SKM-1 treated with dmso at 0.1 percent for 144 hours (cell line): ENCODE measurements around the gene ZNF516.

Experiments
- DNase-seq: peaks from one replicate; lab custom pipeline; 2025; ENCODE audit not compliant: unreplicated experiment; lab: John Stamatoyannopoulos, UW

Gene ZNF516

DNA sequence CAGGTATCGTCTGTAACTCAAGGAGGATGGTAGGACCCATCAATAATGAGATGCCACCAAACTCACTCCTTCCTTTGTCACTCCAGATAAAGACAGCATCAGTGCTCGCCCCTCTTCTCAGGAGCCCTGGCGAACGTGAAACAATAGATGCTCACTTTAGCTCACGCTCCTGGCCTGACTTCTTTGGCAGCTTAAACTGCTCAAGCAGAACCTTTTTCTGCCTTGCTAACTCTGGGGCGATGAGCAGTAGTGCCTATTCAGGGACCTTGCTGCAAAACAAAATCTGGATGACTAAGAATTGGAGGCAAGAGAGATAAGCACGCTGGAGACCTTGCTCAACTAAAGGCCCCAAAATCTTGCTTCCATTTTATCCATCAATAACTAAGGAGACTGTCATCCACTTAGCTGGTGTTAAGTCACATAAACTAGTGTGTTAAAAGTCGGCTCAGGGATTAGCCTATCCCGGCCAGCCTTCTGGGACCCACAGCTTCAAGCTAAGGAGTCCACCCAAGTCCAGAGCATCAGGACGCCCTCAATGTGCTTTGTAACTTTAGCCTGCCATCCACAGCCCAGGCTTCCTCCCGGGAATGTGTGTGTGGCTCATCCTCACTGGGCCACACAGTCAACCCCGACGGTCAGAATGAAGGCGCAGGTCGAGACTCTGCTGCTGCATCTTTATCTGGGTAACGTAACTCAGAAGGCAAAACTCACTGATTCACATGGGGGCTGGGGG, 38.9 kb downstream of the ZNF516 start:
- DNase-seq, result no peak

DNA sequence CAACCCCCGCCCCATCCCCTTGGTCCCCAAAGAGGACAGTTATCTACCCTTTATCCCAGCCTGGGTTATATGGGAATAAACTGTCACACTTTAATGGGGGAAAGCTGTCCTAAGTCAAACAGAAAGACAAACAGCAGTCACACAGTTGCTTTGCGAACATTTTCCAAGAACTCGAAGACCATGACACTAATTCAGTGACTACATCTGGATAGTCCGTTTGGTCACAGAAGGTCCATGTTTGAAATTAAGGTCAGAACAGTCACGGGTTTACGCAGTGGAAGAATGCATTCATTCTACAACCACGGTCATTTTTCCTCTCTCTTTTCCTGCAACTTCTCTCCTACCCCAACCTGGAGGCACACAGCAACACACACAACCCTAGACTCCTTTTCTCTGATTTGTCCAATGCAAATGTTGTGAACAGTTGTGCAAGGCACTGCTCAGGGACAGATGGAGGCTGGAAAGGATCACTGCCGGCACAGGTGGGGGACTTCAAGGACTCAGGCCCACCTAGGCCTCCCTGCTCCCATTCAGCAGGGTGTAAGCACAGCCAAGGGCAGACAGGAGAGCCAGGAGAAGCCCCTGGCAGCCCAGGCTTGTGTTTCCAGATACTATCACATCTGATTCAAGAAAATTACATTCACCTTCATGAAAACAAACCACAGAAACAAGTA, 39.9 kb downstream of the ZNF516 start:
- DNase-seq, result no peak

DNA sequence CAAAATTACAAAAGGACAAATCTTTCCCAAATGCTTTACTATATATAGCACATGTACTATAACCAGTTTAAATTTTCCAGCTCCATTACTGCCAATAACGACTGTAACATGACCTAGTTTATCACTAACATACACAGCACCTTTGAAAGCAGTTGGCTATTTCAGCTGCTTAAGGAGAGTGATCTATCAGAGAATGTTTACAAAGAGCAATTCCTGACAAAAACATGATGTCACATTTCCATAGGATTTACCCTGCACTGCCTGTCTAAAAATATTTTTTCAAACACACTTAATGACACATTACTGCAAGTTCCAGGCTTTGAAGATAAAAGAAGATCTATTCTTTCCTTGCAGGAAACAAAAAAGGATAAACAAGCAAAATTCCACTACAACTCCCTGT, 40.6 kb downstream of the ZNF516 start:
- no peak for DNase-seq

DNA sequence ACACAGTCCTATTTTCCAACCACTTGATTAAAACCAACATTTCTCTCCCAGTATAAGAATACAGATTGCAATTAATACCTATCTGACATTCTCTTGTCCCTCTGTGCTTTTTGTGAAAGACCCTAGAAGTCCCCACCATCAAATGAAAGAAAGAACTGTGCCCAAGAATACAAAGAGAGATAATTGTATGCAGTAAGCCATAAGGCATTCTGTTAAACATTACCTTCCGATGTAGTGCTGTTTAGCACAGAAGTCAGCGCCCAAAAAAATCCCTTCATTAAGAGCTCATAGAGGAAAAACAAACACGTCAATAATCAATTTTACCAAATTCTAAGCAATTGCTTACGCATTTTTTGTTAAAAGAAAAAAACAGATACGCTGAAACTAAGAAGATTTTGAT, 41.1 kb downstream of the ZNF516 start:
- no peak for DNase-seq

DNA sequence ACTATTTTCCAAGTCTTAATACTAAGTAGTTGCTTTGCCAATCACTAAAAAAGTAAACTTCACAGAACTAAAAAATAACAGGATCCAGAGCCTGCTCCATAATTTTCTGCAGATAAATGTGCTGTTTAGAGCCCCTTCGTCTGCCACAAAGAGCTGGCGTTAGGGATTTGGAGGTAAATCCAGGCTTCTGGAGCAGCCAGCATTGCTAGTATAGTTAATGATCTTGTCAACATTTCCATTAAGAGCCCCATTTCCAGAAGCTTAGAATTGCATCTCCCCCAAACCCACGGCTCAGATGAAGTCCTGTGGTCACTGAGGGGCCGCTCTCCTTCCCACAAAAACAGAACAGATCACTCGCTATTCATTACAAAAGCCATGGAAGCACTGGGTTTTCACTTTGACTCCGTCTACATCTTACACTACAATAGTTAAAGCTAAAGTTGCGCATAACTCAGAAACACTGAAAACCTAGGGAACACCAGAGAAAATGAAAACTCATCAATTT, 41.9 kb downstream of the ZNF516 start:
- DNase-seq, result no peak

DNA sequence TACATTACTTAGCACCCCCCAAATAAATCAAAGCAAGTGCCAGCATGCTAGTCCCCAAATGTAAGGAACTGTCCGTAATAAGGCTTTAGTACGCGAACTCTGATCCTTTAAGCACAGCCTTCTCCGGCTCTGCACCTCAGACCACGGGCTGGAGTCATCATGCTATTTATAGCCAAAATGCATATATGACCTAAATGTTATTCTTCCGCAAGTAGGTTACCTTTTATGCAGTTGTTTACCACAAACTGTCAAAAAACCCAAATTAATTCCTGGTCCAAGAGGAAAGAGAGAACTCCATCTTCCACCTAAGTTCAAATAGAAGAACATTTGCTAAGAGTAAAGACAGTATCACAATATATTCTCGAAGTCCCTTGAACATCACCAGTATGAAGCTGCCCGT, 42.7 kb downstream of the ZNF516 start:
- DNase-seq, result no peak

DNA sequence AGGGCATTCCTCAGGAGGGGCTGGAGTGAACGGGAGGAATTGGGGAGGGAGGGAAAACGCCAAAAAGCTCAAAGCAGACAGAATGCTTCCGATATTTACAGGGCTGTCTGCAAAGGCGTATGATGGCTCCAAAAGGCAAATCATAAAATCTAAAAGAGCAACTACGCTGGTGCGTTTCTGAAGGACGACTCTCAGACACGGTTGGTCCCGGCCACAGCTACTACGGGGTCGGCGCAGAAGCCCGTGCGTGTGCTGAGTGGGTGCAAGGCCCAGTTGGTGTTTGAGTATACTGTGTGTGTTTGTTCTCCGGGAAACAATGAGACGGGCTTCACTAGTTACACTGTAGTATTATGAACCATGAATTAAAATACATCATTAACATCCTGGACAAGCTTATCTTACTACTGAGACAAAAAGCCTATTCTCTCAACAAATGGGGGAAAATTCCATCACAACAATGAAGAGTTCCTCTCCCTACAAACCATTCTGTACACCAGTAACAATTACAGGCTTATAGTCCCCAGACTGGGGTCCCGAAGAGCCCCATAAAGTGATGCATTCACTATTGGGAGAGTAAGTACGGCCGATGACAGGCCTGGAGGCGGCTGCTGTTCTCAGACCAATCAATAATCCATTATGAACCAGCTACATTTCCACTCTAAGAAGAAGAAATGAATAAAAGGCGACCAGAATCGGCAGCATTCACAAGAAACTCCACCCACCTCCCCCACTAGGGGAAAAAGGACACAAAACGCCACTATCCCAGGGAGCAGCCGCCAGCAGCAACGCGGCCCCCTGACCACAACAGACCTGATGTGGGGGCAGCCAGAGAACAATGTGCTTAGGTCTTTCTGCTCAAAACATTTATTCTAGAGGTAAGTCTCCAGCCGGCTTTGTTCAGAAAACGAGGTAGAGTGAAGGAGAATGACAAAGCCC, 43.4 kb downstream of the ZNF516 start:
- no peak for DNase-seq

DNA sequence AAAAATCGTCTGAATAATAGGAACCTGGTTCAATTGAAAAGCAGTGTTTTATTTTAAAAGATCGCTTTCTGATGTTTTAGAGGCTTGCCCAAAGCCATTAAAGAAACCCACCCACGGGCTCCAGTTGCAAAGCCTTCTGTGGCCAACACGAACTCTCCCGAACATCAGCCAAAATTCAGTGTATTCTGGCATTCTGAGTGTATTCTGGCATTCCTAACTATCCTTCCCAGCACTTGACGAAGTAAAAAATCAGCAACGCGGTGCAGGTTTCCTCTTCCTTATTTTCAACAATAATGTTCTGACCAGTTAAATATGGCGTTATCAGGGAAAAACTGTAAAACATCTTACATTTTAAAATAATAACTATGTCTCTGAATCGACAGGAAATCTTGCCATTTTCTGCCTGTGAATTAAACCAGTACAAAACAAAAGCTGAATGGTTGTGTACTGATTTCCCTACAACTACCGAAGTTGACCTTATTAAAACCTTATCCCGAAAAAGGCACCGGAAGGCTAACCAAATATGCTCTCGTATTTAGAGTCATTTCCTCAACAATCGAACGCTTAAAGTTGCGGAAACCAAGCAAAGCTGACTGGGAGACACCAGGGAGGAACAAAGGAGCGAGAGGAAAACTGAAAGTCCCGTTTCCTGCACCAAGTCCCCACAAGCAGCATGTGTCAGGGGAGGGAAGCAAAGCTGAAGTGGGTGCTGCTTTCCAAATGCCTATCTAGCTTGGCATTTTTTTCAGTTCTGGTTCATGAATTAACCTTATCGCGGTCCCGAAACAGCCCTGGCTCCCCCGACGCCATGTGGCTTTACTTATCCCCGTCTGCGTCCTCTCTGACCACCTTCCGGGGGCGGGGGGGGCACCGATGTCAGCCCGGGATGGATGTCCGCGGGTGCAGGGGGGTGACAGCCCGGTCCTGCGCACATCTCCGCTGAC, 44.3 kb downstream of the ZNF516 start:
- DNase-seq, result no peak

DNA sequence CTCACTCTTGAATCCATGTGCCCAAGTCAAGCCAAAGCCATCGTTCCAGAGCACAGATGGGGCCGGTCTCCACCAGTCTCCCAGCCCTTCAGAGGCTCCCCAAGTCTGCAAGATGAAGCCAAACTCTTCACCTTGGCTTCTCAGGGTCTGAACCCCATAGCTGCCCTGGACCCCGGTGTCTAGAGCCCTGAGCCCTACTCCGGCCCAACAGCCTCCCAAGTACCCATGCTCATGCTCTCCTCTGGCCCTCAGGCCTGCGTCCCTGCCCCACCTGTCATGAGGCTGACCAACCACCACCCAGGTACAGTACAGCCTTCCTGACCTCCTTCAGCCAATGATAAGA, 46.0 kb downstream of the ZNF516 start:
- no peak for DNase-seq

DNA sequence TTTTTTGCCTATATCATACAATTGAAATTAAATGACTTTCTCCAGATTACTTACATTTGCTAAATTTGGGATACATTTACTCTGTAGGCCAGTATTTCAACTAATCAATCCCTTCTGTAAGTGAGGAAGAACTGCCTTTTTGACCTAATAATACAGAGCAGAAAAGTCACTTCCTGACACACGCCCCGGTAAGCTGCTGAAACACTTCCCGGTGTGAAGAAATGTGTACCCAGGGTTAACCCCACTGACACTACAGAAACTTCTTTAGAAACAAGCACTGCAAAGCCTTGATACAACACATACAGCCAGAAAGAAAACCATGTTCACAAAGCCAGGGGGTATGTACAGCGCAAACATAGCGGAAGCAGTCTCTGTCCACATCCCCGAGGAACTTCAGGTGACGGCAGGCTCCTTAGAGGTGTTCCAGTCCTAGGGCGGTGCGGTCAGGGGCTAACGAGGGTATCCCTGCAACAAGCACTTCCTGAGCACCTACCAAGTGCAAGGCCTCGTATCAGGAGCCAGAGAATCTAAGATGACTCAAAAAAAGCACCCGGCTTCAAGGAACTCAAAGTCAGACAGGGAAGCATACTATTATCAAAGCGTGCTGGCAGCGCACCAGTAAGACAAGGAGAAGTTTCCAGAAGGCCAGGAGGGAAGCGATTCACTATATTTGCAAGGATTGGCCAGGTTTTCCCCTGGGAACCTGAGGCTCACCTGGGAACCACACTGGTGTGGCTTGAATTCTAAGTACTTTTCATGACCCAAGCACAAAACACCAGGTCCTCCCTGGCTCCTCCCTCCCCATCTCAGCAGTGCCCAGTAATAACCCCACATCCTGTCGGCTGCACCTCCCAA, 46.6 kb downstream of the ZNF516 start:
- DNase-seq, result peak; percentile 75

DNA sequence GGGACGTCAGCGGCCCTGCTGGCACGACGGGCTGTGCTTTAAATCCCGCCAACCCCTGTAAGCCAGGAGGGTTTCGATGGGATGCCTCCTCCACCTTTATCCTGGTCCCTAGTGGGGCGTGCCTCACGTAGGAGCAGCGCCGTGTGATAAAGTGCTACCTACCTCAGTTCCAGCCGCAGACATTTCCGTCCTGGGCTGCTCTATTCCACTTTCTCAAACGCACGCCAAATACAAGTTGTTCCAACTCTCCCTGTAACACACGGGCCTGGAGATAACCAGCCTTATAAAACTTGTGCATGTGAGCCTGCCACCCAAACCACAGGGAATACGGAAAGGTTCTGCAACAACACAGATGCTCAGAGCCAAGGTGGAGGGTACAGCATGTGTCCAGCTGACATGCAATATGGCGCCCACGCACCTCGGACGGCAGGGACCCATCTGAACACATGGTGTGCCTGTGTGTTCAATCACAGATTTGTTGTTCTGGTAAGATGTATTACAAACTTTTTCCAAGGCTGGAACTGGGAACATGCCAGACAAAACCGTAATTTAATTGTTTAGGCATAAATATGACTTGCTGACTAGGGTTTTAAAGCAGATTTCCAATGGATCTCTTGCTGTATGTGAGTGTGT, 47.7 kb downstream of the ZNF516 start:
- no peak for DNase-seq

DNA sequence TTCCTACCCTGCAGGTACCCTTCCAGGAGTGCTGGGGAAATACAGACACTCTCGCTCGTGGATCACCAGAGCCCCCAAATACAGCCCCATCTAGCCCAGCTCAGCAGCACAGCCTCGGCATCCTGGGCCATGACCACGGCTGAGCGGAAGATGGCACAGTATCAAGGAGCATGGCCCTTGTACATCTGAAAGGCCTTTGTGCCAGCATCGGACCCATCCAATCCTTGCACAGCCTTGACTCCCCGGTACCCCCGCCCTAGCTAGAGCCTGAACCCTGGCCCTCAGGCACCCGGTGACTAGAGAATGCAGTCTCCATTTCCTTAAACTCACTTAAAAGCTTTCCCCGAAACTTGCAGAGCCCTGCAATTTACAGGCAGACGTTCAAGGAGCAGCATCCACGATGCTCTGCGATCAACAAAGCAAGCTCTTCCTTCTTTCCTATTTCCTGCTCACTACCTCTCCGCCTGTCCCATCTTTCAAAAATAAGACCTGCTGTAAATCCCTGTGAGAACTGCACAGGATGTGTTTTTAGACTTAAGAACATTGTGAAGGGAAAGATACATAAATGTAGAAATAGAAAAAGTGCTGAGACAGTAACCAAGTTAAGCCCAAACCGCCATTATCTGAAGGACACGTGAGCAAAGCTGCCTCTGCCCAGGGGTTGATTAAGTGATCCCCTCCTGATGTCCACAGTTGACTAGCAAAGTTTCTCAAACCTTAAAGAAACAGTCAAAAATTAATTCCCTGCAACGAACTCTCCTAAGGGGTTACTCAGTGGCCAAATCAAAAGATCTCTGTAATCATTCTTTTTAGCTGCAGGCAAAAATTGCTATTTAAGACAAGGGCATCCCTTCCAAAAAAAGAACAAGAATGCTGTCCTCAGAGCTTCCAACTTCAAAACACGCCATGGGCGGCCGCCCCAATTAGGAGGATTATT, 48.5 kb downstream of the ZNF516 start:
- no peak for DNase-seq

DNA sequence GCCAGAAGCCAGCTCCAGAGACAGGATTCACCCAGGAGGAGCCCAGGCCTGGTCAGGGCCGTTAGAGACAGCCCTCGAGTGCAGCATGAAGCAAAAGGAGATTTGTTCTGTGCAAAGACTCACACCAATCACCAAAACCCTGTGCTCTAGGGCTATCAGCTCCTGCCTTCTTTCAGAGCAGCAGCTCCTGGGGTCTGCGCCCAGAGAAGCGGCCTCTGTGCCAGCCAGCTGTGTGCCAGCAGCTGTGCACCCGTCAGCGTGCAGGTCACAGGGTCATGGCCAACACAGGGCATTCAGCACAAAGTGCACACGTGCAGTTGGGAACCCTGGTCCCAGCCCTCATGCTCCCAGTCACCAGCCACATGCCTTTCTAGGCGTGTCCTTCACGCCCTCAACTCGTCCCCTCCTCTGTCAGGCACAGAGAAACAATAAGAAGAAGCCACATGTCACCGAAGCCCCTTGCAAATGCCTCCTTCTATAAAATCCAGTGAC, 49.3 kb downstream of the ZNF516 start:
- no peak for DNase-seq

DNA sequence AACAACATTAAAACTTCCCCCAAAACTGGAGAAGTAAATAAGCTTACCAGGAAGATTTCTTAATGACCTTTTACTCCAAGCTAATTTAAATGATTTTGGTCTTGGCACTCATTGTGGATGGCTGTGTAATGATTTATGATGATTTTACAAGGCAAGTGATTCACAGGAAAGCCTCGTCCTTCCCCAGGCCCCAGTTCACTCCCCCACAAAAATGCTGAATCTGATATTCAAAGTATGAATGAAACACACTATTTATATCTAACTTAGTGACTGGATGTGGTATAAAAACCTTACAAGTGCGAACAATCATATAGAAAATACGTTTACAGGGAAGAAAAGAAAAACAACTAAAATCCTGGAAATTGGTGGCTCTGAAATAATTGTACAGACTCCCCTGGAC, 49.8 kb downstream of the ZNF516 start:
- DNase-seq, result no peak

DNA sequence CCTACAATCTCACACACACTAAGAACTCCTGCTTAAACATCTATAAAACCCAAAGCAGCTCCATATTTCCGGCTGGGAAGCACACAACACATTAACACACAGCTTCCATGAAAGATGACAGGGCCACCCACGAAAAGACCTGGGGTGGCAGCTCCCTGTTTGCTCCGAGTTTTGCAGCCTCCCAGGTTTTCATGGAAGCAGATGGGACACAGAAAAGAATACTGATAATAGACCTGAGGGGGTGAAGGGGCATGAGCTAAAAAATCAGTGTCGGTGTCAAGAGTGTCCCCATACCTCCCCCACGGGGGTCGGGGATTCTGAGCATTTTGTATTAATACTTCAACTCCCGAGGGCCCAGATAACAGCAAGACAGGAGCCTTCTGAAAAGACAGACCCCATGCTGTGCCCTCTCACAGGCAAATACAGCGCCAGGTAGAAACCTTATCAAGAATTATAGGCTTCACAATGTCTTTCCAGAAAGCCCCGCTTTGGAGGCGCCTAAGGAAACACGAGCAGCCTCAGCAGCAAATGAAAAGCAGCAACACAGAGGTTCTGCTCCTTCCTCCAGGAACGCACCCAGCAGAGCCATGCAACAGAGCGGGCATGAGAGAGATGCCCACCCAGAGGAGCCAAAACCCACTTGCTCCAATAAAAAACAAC, 50.5 kb downstream of the ZNF516 start:
- no peak for DNase-seq

DNA sequence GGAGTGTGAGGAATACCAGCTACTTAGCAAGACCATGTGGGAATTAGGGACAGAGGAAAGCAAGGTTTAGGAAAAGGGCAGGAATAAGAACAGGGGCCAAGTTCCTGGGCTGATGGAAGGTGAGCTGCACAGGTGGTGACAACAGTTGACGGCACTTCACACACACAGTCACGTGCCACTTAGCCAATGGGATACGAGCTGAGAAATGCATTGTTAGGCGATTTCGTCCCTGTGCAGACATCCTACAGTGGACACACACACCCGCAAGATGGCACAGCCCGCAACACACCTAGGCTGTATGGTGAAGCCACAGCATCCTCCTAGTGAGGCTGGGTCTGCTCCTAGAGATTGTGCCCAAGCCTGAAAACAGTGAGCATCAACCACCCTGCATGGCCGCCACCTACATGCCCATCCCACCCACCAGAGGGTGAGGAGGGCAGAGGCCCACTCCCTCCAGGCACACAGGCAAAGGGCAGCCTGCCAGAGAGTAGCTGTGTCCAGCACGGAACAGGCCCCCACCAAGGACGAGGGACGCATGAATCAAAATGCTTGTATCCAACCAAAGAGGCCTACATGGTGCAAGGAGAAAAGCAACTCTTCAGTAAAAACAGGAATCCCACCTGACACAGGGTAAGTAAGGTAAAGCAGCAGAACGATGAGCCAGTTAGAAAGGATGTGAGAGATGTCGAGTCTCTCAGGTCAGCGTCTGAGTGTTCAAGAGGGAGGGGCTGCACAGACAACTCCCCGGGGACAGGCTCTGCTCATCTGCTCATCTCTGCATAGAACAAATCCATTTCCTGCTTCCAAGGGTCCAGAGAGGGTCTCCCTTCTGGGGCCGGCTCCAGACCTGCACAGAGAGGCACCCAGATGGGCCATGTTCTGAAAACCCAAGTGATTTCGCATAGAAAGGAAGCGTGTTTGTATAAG, 51.3 kb downstream of the ZNF516 start:
- DNase-seq, result no peak
